ENCODE results near the gene RIMBP2. TPM values are rescaled to one million over a fixed set of nuclear protein-coding genes. Genes with fewer than 3 reads are reported as not detected.

Gene RIMBP2
- total RNA-seq, 4 donors from 2014 or later, result 0.29 to 8.2 (median 5.6) TPM

DNA sequence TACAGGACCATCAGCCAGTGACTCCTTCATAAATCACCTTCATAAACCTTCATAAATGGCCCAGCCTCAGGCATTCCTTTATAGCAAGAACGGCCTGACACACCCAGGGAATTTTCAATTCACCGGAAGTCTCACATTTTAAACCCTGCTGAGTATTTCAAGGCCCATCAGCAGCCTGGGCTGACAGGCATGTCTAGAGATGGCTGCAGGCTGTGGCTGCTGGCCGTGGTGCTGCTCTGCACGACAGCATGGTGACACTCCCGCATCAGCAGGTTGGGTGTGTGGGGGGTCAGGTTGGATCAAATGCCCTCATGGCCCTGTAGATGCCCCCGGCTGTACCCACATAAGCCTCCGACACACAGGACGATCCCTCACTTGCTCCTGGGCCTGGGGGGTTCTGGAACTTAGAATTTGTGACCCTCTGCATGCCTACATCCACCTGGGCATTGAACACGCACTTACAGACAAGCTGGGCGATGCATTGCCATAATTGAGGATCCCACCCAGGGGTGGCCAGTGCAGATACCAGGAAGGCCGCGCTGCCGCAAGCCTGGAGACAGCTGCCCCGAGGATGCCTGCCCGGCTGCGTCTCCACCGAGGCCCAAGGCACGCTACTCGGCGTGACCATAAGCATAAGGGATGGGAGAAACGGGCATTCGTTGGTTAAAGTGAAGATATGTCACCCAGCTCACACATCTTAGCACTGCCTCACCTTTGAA, 254.1 kb downstream of the RIMBP2 start:
- Histone ChIP-seq H3K36me3 (no peaks in the 10 kb centered on the region), H3K9me3 (no peaks in the 10 kb centered on the region), H3K27ac (no peak overlapping the region), H3K4me3 (no peak overlapping the region), H3K27me3 (no peaks in the 10 kb centered on the region), H3K4me1 (no peaks in the 10 kb centered on the region)
- intact Hi-C loops (cut with DNase I; ENCODE audit: low total_unique reads), result no loop called here
- no peak for TF ChIP-seq POLR2A (IDR thresholded peaks at IDR 0.05)
- TF ChIP-seq, protein P1, sequence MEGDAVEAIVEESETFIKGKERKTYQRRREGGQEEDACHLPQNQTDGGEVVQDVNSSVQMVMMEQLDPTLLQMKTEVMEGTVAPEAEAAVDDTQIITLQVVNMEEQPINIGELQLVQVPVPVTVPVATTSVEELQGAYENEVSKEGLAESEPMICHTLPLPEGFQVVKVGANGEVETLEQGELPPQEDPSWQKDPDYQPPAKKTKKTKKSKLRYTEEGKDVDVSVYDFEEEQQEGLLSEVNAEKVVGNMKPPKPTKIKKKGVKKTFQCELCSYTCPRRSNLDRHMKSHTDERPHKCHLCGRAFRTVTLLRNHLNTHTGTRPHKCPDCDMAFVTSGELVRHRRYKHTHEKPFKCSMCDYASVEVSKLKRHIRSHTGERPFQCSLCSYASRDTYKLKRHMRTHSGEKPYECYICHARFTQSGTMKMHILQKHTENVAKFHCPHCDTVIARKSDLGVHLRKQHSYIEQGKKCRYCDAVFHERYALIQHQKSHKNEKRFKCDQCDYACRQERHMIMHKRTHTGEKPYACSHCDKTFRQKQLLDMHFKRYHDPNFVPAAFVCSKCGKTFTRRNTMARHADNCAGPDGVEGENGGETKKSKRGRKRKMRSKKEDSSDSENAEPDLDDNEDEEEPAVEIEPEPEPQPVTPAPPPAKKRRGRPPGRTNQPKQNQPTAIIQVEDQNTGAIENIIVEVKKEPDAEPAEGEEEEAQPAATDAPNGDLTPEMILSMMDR (IDR thresholded peaks at IDR 0.05), result no peak
- DNase-seq, result no peak

DNA sequence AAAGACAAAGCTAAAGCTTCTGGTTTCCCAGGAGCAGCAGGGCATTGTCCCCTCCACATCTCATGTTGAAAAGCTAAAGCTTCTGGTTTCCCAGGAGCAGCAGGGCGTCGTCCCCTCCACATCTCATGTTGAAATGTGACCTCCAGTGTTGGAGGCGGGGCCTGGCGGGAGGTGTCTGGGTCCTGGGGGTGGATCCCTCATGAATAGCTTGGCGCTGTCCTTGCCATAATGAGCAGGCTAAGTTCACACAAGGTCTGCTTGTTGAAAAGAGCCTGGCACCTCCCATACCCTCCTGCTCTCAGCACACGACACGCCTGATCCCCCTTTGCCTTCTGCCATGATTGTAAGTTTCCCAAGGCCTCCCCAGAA, 254.7 kb downstream of the RIMBP2 start:
- no peak overlapping the region for H3K27ac ChIP-seq
- intact Hi-C loops (cut with DNase I; ENCODE audit: low total_unique reads), result no loop called here
- no peak overlapping the region for H3K4me3 ChIP-seq
- no peaks in the 10 kb centered on the region for H3K9me3 ChIP-seq
- H3K4me1 ChIP-seq, result no peaks in the 10 kb centered on the region
- no peaks in the 10 kb centered on the region for H3K36me3 ChIP-seq
- DNase-seq, result no peak
- no peaks in the 10 kb centered on the region for H3K27me3 ChIP-seq
- TF ChIP-seq, protein P1 (IDR thresholded peaks at IDR 0.05), result no peak
- no peak for TF ChIP-seq POLR2A (IDR thresholded peaks at IDR 0.05)

DNA sequence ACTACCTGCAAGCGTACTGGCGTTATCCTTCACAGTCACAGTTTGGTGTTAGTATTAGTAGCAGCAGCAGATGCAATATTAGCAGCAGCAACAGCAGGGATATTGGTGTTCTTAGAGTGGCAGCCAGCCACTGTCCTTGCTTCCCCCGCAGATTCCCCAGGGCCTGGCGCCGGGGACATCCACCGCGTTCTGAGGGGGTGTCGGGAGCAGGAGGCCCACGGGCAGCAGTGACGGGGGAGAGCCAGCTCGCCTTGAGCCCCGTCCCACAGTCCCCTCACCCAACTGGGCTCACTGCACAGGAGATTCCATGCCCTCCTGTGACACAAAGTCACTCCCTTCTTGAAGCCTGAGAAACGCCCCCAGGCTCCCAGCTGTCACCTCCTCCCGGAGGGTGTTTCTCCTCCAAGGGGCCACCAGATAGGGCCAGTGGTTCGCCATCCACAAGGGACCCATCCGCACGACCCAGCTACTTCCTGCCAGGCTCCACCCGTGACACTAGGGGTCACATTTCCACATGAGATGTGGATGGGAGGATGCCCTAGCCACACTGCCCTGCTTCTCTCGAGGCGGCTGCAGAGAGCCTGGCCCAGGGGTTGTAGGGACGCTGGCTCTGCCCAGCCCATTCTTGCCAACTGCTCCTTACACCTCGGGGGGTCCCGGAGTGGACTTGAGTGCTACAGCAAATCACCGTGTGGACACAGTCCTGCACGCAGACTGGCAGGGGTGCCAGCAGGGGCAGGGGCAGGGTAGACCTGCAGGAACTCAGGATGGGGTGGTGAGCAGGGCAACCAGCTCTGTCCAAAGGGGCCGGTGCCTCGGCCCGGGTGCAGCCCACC, 255.3 kb downstream of the RIMBP2 start:
- Histone ChIP-seq H3K27ac (no peak overlapping the region), H3K9me3 (no peaks in the 10 kb centered on the region), H3K27me3 (no peaks in the 10 kb centered on the region), H3K4me1 (no peaks in the 10 kb centered on the region), H3K4me3 (no peak overlapping the region), H3K36me3 (no peaks in the 10 kb centered on the region)
- intact Hi-C loops (cut with DNase I; ENCODE audit: low total_unique reads), result no loop called here
- DNase-seq, result no peak
- TF ChIP-seq, protein P1 (IDR thresholded peaks at IDR 0.05), result no peak
- no peak for TF ChIP-seq POLR2A (IDR thresholded peaks at IDR 0.05)

DNA sequence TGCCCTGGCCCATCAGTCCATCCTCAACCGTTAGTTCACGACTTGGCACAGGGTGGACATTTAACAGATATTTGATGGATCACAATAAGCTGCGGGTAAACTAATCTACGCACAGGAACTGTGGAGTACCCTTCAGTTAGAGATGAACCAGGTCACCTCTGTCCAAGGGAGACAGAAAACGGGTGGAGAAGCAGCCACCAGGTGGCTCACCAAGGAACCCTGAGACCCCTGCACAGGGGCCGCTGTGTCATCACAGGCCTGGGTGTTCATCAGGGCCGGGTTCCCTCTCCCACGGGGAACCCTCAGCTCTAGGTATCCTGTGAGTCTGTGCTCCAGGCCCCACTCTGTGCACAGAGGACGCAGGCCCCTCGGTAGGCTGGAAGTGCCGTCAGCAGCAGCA, 256.2 kb downstream of the RIMBP2 start:
- TF ChIP-seq, protein P1 (IDR thresholded peaks at IDR 0.05), result no peak
- no peak for TF ChIP-seq POLR2A (IDR thresholded peaks at IDR 0.05)
- H3K36me3 ChIP-seq, result no peaks in the 10 kb centered on the region
- no peak for DNase-seq
- H3K4me1 ChIP-seq, result no peaks in the 10 kb centered on the region
- H3K27me3 ChIP-seq, result no peaks in the 10 kb centered on the region
- no peak overlapping the region for H3K4me3 ChIP-seq
- no peak overlapping the region for H3K27ac ChIP-seq
- no peaks in the 10 kb centered on the region for H3K9me3 ChIP-seq
- intact Hi-C loops (cut with DNase I; ENCODE audit: low total_unique reads), result no loop called here

DNA sequence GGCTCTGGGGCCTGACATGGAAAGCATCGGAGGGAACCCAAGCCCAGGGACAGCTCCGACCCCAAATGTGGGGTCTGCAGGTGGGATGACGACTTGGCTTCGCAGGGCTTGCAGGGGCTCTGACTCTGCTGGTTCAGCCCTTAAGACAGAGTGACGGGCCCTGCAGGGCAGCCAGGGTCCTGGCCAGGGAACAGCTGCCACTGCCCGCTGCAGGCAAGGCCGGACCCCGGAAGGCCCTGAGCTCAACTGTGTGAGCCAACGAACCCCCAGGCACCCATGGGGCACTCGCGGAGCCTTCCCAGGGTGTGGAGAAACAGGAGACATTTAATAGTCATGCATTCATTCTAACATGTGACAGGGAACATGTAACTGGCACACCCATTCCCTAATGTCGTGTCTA, 257.8 kb downstream of the RIMBP2 start:
- Histone ChIP-seq H3K4me3 (no peak overlapping the region), H3K9me3 (no peaks in the 10 kb centered on the region), H3K4me1 (no peaks in the 10 kb centered on the region), H3K27me3 (no peaks in the 10 kb centered on the region), H3K36me3 (no peaks in the 10 kb centered on the region), H3K27ac (no peak overlapping the region)
- DNase-seq, result no peak
- intact Hi-C loops (cut with DNase I; ENCODE audit: low total_unique reads), result no loop called here
- TF ChIP-seq POLR2A (IDR thresholded peaks at IDR 0.05), result no peak
- TF ChIP-seq, protein P1 (IDR thresholded peaks at IDR 0.05), result no peak

Data from uterus (tissue), 4 donors.